SK-N-SH (cell line): ENCODE results near the gene RBMS1. TPM values are rescaled to one million over a fixed set of nuclear protein-coding genes. Genes with fewer than 3 reads are reported as not detected.
A peak's percentile ranks its signal among the peaks of the same experiment; 100 is the strongest.

Experiments used
- CTCF ChIA-PET: fragments of 300-600, 350-600 bp; formaldehyde crosslinking; extraction: SDS; loops from one replicate; lab custom pipeline; 2021; lab: Yijun Ruan, JAX
- POLR2A ChIA-PET: fragments of 350-600 bp; sonication (Branson Sonifier 250); formaldehyde crosslinking; extraction: SDS; loops from one replicate; lab custom pipeline; 2020; ENCODE audit warnings: antibody characterized with exemption, inconsistent platforms; lab: Yijun Ruan, JAX
- DNase-seq: peaks from one replicate; pipeline ENCODE4 v3.0.0; 2012
- H2AFZ ChIP-seq: fragments of 200-600 bp; sonication (generic); 2 replicates; pipeline ENCODE4 v1.8.1; 2016; ENCODE audit warnings: antibody characterized with exemption, mild to moderate bottlenecking, low read depth
- H3F3A ChIP-seq: fragments of 200-600 bp; sonication (generic); replicated peaks from 2 replicates; pipeline ENCODE3; 2016; ENCODE audit warnings: antibody characterized with exemption, mild to moderate bottlenecking; ENCODE audit not compliant: insufficient read depth
- H3K27ac ChIP-seq, 2 experiments: fragments of 200-500 bp in 1 of 2; fragments of 200-600 bp in 1 of 2; sonication (Bioruptor generic) in 1 of 2; sonication (generic), shearing (Covaris generic) in 1 of 2; 2 replicates each; pipeline versions ENCODE4 v1.5.1 to v1.6.1; 2014 to 2016; ENCODE audit warnings: low read depth in 2 of 2, inconsistent platforms in 1 of 2, low read length in 1 of 2, mild to moderate bottlenecking in 1 of 2, mixed read lengths in 1 of 2
- H3K27me3 ChIP-seq: fragments of 200-600 bp; sonication (generic), shearing (Covaris generic); 2 replicates; pipeline ENCODE4 v1.6.1; 2016; ENCODE audit warnings: mixed run types; ENCODE audit not compliant: insufficient read depth
- H3K36me3 ChIP-seq, 2 experiments: fragments of 200-500 bp in 1 of 2; fragments of 200-600 bp in 1 of 2; sonication (Bioruptor generic) in 1 of 2; sonication (generic) in 1 of 2; replicated peaks in 1 of 2; 2 replicates each; pipeline versions ENCODE3 to v1.5.1; 2014 to 2016; ENCODE audit warnings: low read length in 1 of 2, mild to moderate bottlenecking in 1 of 2; ENCODE audit not compliant: insufficient read depth in 2 of 2, control insufficient read depth in 1 of 2
- H3K4me1 ChIP-seq, 2 experiments: fragments of 200-500 bp in 1 of 2; fragments of 200-600 bp in 1 of 2; sonication (Bioruptor generic) in 1 of 2; sonication (generic), shearing (Covaris generic) in 1 of 2; 2 replicates each; pipeline versions ENCODE4 v1.5.1 to v1.6.1; 2014 to 2016; ENCODE audit warnings: low read depth in 1 of 2, low read length in 1 of 2, mixed run types in 1 of 2; ENCODE audit not compliant: insufficient read depth in 2 of 2, control insufficient read depth in 1 of 2
- H3K4me2 ChIP-seq: fragments of 200-600 bp; sonication (generic), shearing (Covaris generic); 2 replicates; pipeline ENCODE4 v1.6.1; 2017; ENCODE audit warnings: mixed run types
- H3K4me3 ChIP-seq, 2 experiments: fragments of 200-500 bp in 1 of 2; fragments of 200-600 bp in 1 of 2; sonication (Bioruptor generic) in 1 of 2; sonication (generic), shearing (Covaris generic) in 1 of 2; 2 replicates each; pipeline versions ENCODE4 v1.5.1 to v1.8.1; 2014 to 2016; ENCODE audit warnings: low read depth in 2 of 2, inconsistent platforms in 1 of 2, low read length in 1 of 2, mild to moderate bottlenecking in 1 of 2, mixed read lengths in 1 of 2, moderate library complexity in 1 of 2
- H3K79me2 ChIP-seq: fragments of 200-600 bp; sonication (generic); 2 replicates; pipeline ENCODE4 v1.8.1; 2017; ENCODE audit warnings: mild to moderate bottlenecking; ENCODE audit not compliant: insufficient read depth
- H3K9ac ChIP-seq: fragments of 200-600 bp; sonication (generic); 2 replicates; pipeline ENCODE4 v1.6.1; 2017; ENCODE audit warnings: mixed run types
- H3K9me2 ChIP-seq: fragments of 200-600 bp; sonication (generic); 2 replicates; pipeline ENCODE4 v1.6.1; 2017; ENCODE audit warnings: mixed run types
- H3K9me3 ChIP-seq: fragments of 200-600 bp; sonication (generic); 2 replicates; pipeline ENCODE4 v1.6.1; 2017; ENCODE audit warnings: mixed run types, mild to moderate bottlenecking, moderate library complexity
- H4K20me1 ChIP-seq: fragments of 200-600 bp; sonication (generic); 2 replicates; pipeline ENCODE4 v1.6.1; 2017; ENCODE audit warnings: mild to moderate bottlenecking, mixed run types; ENCODE audit not compliant: insufficient read depth
- RAD21 ChIP-seq: IDR thresholded peaks from 2 replicates; pipeline ENCODE4 v1.6.1; 2012; ENCODE audit warnings: mild to moderate bottlenecking, low read length
- RFX5 ChIP-seq: IDR thresholded peaks from 2 replicates; pipeline ENCODE4 v1.6.1; 2012; ENCODE audit warnings: mild to moderate bottlenecking, improper control_type of control experiment, low read length
- TAF1 ChIP-seq: IDR thresholded peaks from 2 replicates; pipeline ENCODE4 v1.6.1; 2012; ENCODE audit warnings: low read depth, mild to moderate bottlenecking, low read length, moderate library complexity, borderline replicate concordance
- TEAD4 ChIP-seq: IDR thresholded peaks from 2 replicates; pipeline ENCODE4 v1.4.0; 2012; ENCODE audit warnings: mild to moderate bottlenecking, borderline replicate concordance; ENCODE audit not compliant: insufficient read depth
- WGBS: methylation state at CpG from one replicate; pipeline ENCODE4 v1.1.6; 2017; ENCODE audit warnings: low lambda C conversion rate; 5-methylcytosine and 5-hydroxymethylcytosine counted together
- polyA plus RNA-seq, 3 experiments: library from polyadenylated mRNA; depleted of rRNA; stranded (reverse); fragments of >200 nt; gene quantifications; 2 replicates each; pipeline ENCODE4 v1.2.3, GENCODE V29; 2012
- TF ChIP-seq, protein P1 (sequence below): IDR thresholded peaks from 2 replicates; pipeline ENCODE4 v1.6.1; 2012; ENCODE audit warnings: mild to moderate bottlenecking, low read depth, low read length, moderate library complexity
- TF ChIP-seq, protein P2 (sequence below): IDR thresholded peaks from 2 replicates; pipeline ENCODE4 v1.4.0; 2012; ENCODE audit warnings: low read depth, borderline replicate concordance
- TF ChIP-seq, protein P3 (sequence below): IDR thresholded peaks from 2 replicates; pipeline ENCODE4 v1.4.0; 2012; ENCODE audit warnings: low read depth
- TF ChIP-seq, protein P4 (sequence below): fragments of 200-600 bp; sonication (generic); IDR thresholded peaks from 2 replicates; pipeline ENCODE4 v1.6.1; 2017; ENCODE audit warnings: antibody characterized with exemption, mild to moderate bottlenecking, moderate library complexity
- TF ChIP-seq, protein P5 (sequence below): IDR thresholded peaks from 2 replicates; pipeline ENCODE4 v1.4.0; 2012; ENCODE audit warnings: low read depth, borderline replicate concordance

Gene RBMS1
- polyA plus RNA-seq, 1 of the 3 experiments (the other 2 are of a cell fraction): 56.5 TPM

DNA sequence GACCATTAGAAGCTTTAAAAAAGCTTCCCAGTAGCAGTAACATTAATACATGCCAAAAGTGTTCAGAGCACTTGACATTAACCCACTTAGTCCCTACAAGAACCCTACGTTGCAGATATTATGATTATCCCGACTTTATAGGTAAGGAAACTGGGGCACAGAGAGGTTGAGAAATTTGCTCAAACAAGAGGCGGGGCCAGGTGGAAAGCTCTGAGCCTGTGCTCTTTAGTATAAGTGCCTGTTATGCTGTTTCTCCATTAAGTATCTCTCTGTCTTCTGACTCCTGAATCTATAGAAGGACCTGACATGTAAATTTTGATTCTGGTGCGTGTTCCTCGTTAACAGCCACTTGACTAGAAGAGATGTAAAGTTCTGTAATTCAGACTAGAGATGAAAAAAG lies 139.8 kb downstream of the RBMS1 start:
- Histone ChIP-seq H3K9ac (no peak overlapping the region), H3K27me3 (no peaks in the 10 kb centered on the region), H3K4me3 (no peak overlapping the region), H3F3A (peaks cover 38% of the 10 kb centered on the region), H3K4me2 (no peak overlapping the region; the same call in 1 of the 2 replicates), H4K20me1 (peaks cover 54% of the 10 kb centered on the region), H3K4me1 (peaks cover 0 to 47% of the 10 kb centered on the region in 2 experiments; a peak in 3 of 4 replicates), H3K79me2 (peaks cover 97% of the 10 kb centered on the region), H3K36me3 (peaks cover 11 to 32% of the 10 kb centered on the region in 2 experiments), H3K9me3 (no peaks in the 10 kb centered on the region), H3K27ac (peak overlapping the region in 1 of 2 experiments; percentile 75; a peak in 1 of 4 replicates), H2AFZ (no peak overlapping the region), H3K9me2 (no peaks in the 10 kb centered on the region)
- ChIA-PET POLR2A (no interaction called here), CTCF (interaction anchor here (0.7 to 1.7 kb wide), 4 partner anchors 13 to 616 kb away, joined by 3 to 5 read pairs (median 3); no protein-coding TSS in a partner anchor)
- TF ChIP-seq TEAD4 (no peak), RFX5 (no peak), TAF1 (no peak)
- TF ChIP-seq, protein P1, sequence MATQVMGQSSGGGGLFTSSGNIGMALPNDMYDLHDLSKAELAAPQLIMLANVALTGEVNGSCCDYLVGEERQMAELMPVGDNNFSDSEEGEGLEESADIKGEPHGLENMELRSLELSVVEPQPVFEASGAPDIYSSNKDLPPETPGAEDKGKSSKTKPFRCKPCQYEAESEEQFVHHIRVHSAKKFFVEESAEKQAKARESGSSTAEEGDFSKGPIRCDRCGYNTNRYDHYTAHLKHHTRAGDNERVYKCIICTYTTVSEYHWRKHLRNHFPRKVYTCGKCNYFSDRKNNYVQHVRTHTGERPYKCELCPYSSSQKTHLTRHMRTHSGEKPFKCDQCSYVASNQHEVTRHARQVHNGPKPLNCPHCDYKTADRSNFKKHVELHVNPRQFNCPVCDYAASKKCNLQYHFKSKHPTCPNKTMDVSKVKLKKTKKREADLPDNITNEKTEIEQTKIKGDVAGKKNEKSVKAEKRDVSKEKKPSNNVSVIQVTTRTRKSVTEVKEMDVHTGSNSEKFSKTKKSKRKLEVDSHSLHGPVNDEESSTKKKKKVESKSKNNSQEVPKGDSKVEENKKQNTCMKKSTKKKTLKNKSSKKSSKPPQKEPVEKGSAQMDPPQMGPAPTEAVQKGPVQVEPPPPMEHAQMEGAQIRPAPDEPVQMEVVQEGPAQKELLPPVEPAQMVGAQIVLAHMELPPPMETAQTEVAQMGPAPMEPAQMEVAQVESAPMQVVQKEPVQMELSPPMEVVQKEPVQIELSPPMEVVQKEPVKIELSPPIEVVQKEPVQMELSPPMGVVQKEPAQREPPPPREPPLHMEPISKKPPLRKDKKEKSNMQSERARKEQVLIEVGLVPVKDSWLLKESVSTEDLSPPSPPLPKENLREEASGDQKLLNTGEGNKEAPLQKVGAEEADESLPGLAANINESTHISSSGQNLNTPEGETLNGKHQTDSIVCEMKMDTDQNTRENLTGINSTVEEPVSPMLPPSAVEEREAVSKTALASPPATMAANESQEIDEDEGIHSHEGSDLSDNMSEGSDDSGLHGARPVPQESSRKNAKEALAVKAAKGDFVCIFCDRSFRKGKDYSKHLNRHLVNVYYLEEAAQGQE: no peak
- TF ChIP-seq, protein P2, sequence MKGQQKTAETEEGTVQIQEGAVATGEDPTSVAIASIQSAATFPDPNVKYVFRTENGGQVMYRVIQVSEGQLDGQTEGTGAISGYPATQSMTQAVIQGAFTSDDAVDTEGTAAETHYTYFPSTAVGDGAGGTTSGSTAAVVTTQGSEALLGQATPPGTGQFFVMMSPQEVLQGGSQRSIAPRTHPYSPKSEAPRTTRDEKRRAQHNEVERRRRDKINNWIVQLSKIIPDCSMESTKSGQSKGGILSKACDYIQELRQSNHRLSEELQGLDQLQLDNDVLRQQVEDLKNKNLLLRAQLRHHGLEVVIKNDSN: no peak
- TF ChIP-seq, protein P3, sequence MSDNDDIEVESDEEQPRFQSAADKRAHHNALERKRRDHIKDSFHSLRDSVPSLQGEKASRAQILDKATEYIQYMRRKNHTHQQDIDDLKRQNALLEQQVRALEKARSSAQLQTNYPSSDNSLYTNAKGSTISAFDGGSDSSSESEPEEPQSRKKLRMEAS: no peak
- no peak for DNase-seq
- WGBS: 83% methylated on average over 5 of the region's 5 CpGs

DNA sequence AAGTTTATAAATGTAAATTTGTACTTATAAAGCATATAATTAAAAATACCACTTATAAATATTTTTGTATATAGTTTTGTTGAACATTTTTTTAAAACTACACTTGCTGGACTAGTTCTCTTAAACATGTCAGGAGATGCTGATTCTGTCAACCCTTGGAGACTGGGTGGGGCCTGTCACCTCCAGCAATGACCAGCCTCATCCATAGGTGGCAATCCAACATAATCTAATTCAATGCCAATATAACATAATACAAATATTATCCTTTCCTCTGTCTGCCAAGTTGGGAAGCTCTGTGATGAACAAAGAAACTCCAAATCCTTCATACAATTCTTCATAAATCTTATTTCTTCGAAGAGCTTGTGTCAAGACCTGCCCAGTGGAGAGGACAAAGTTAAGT lies 140.4 kb downstream of the RBMS1 start:
- Histone ChIP-seq H3K79me2 (peaks cover 97% of the 10 kb centered on the region), H3K27me3 (no peaks in the 10 kb centered on the region), H3K36me3 (peaks cover 13 to 31% of the 10 kb centered on the region in 2 experiments), H3K4me2 (no peak overlapping the region; the same call in 1 of the 2 replicates), H3K9me3 (no peaks in the 10 kb centered on the region), H3K4me1 (peaks cover 0 to 48% of the 10 kb centered on the region in 2 experiments; a peak in 3 of 4 replicates), H3K27ac (peak overlapping the region in 1 of 2 experiments; percentile 75; a peak in 2 of 4 replicates), H3K4me3 (no peak overlapping the region), H3F3A (peaks cover 31% of the 10 kb centered on the region), H3K9ac (no peak overlapping the region), H4K20me1 (peaks cover 52% of the 10 kb centered on the region), H3K9me2 (no peaks in the 10 kb centered on the region), H2AFZ (no peak overlapping the region)
- ChIA-PET CTCF (interaction anchor here (0.7 to 1.1 kb wide), 5 partner anchors 8 to 62 kb away, joined by 3 read pairs; no protein-coding TSS in a partner anchor), POLR2A (no interaction called here)
- no peak for DNase-seq
- WGBS: 100% methylated on average over 1 of the region's 1 CpG
- TF ChIP-seq, protein P4, sequence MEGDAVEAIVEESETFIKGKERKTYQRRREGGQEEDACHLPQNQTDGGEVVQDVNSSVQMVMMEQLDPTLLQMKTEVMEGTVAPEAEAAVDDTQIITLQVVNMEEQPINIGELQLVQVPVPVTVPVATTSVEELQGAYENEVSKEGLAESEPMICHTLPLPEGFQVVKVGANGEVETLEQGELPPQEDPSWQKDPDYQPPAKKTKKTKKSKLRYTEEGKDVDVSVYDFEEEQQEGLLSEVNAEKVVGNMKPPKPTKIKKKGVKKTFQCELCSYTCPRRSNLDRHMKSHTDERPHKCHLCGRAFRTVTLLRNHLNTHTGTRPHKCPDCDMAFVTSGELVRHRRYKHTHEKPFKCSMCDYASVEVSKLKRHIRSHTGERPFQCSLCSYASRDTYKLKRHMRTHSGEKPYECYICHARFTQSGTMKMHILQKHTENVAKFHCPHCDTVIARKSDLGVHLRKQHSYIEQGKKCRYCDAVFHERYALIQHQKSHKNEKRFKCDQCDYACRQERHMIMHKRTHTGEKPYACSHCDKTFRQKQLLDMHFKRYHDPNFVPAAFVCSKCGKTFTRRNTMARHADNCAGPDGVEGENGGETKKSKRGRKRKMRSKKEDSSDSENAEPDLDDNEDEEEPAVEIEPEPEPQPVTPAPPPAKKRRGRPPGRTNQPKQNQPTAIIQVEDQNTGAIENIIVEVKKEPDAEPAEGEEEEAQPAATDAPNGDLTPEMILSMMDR: peak; percentile 36
- TF ChIP-seq, protein P5, sequence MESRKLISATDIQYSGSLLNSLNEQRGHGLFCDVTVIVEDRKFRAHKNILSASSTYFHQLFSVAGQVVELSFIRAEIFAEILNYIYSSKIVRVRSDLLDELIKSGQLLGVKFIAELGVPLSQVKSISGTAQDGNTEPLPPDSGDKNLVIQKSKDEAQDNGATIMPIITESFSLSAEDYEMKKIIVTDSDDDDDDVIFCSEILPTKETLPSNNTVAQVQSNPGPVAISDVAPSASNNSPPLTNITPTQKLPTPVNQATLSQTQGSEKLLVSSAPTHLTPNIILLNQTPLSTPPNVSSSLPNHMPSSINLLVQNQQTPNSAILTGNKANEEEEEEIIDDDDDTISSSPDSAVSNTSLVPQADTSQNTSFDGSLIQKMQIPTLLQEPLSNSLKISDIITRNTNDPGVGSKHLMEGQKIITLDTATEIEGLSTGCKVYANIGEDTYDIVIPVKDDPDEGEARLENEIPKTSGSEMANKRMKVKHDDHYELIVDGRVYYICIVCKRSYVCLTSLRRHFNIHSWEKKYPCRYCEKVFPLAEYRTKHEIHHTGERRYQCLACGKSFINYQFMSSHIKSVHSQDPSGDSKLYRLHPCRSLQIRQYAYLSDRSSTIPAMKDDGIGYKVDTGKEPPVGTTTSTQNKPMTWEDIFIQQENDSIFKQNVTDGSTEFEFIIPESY: no peak
- peak; percentile 35; the same call in 1 of the 2 replicates for TF ChIP-seq RAD21
